ENCODE results near the gene NKD1.
"Not testable (repeated sequence)": the region's sequence is repeated elsewhere in the genome, so short reads cannot be mapped to it uniquely, and the experiment has no call there.

Gene NKD1

GRCh38 chr16:50559804-50560514, 11.8 kb downstream of the NKD1 start:
- DNase-seq: no peak

- no peak for DNase-seq
Observed at GRCh38 chr16:50560903-50561863, 13.0 kb downstream of the NKD1 start.

GRCh38 chr16:50562657-50563056, 14.5 kb downstream of the NKD1 start:
- no peak for DNase-seq

- DNase-seq: no peak
Observed at GRCh38 chr16:50563989-50564388, 15.8 kb downstream of the NKD1 start.

GRCh38 chr16:50565428-50565827, 17.2 kb downstream of the NKD1 start:
- DNase-seq: no peak

GRCh38 chr16:50566014-50566962, 18.1 kb downstream of the NKD1 start:
- DNase-seq: no peak

GRCh38 chr16:50567651-50568050, 19.5 kb downstream of the NKD1 start:
- DNase-seq: no peak

GRCh38 chr16:50568187-50568815, 20.1 kb downstream of the NKD1 start:
- DNase-seq: no peak

- no peak for DNase-seq
Observed at GRCh38 chr16:50570354-50570753, 22.2 kb downstream of the NKD1 start.

GRCh38 chr16:50570808-50571598, 22.8 kb downstream of the NKD1 start:
- DNase-seq: no peak

GRCh38 chr16:50571786-50572185, 23.6 kb downstream of the NKD1 start:
- no peak for DNase-seq

- no peak for DNase-seq
Observed at GRCh38 chr16:50572700-50573099, 24.5 kb downstream of the NKD1 start.

GRCh38 chr16:50573279-50573678, 25.1 kb downstream of the NKD1 start:
- DNase-seq: no peak

- no peak for DNase-seq
Observed at GRCh38 chr16:50573947-50574744, 25.9 kb downstream of the NKD1 start.

- no peak for DNase-seq
Observed at GRCh38 chr16:50574745-50575136, 26.5 kb downstream of the NKD1 start.

- DNase-seq: no peak
Observed at GRCh38 chr16:50575743-50576142, 27.5 kb downstream of the NKD1 start.

- DNase-seq: no peak
Observed at GRCh38 chr16:50576403-50577113, 28.4 kb downstream of the NKD1 start.

GRCh38 chr16:50578137-50578536, 29.9 kb downstream of the NKD1 start:
- DNase-seq: no peak

GRCh38 chr16:50579373-50579772, 31.2 kb downstream of the NKD1 start:
- DNase-seq: not testable (repeated sequence)

Data from Kasumi-1 (cell line).